Natural killer cell (primary cell): ENCODE data around the gene ABCC11. TPM values are rescaled to one million over a fixed set of nuclear protein-coding genes. Genes with fewer than 3 reads are reported as not detected.

Experiments
- ATAC-seq, 3 donors: fragments of 150-1000 bp in 2 of 3; fragments of 200-7000 bp in 1 of 3; cut with Tn5 transposase; 1 replicate in 1 of 3; 2 replicates in 2 of 3; pipeline ENCODE4 v1.10.0; 2021; ENCODE audit warnings: mild to moderate bottlenecking in 2 of 3, moderate library complexity in 2 of 3
- DNase-seq, 2 donors: peaks; one replicate each; pipeline versions ENCODE4 v3.0.0 to v3.0.0-alpha.2; 2013 to 2021; ENCODE audit warnings: mixed read lengths in 1 of 2
- H3K27ac ChIP-seq: one replicate; pipeline ENCODE4 v1.5.1; 2013; ENCODE audit warnings: mild to moderate bottlenecking, low read length
- H3K27me3 ChIP-seq: one replicate; pipeline ENCODE4 v1.6.1; 2013; ENCODE audit warnings: low read length; ENCODE audit not compliant: control insufficient read depth, insufficient read depth
- H3K36me3 ChIP-seq: one replicate; pipeline ENCODE4 v1.6.1; 2013; ENCODE audit warnings: low read length; ENCODE audit not compliant: control insufficient read depth, insufficient read depth
- H3K4me1 ChIP-seq: one replicate; pipeline ENCODE4 v1.6.1; 2013; ENCODE audit warnings: low read length; ENCODE audit not compliant: control insufficient read depth, insufficient read depth
- H3K4me3 ChIP-seq: one replicate; pipeline ENCODE4 v1.5.1; 2013; ENCODE audit warnings: low read length
- H3K9me3 ChIP-seq: one replicate; pipeline ENCODE4 v1.6.1; 2013; ENCODE audit warnings: low read length; ENCODE audit not compliant: control insufficient read depth, insufficient read depth
- H3K27ac Mint-ChIP-seq, 2 donors: one replicate each; pipeline ENCODE4 v1.8.0; 2022; ENCODE audit warnings: mild to moderate bottlenecking in 2 of 2, mixed read lengths in 2 of 2, moderate library complexity in 1 of 2
- H3K27me3 Mint-ChIP-seq, 2 donors: one replicate each; pipeline ENCODE4 v1.8.0; 2022; ENCODE audit warnings: low read depth in 2 of 2, mixed read lengths in 2 of 2
- H3K36me3 Mint-ChIP-seq: one replicate; pipeline ENCODE4 v1.8.0; 2022; ENCODE audit warnings: mixed read lengths
- H3K4me1 Mint-ChIP-seq, 2 donors: one replicate each; pipeline ENCODE4 v1.8.0; 2022; ENCODE audit warnings: mixed read lengths in 2 of 2
- H3K4me3 Mint-ChIP-seq: one replicate; pipeline ENCODE4 v1.8.0; 2022; ENCODE audit warnings: mild to moderate bottlenecking, moderate library complexity, mixed read lengths
- H3K9me3 Mint-ChIP-seq, 2 donors: one replicate each; pipeline ENCODE4 v1.8.0; 2022; ENCODE audit warnings: mixed read lengths in 2 of 2
- CTCF ChIP-seq: fragments of 200-600 bp; IDR thresholded peaks from one replicate; pipeline ENCODE4 v1.8.0; 2022; ENCODE audit warnings: antibody characterized with exemption
- WGBS: methylation state at CpG from one replicate; pipeline ENCODE4 v1.1.7; 2013; ENCODE audit warnings: missing lambda C conversion rate; ENCODE audit not compliant: insufficient coverage; 5-methylcytosine and 5-hydroxymethylcytosine counted together
- intact Hi-C: fragments of 100-400 bp; cut with micrococcal nuclease; formaldehyde crosslinking; loops from one replicate; pipeline ENCODE4 v1.14.2; 2022
- total RNA-seq, 4 donors: library from RNA; stranded (reverse); fragments of 120-200 nt in 1 of 4; gene quantifications; one replicate each; pipeline versions ENCODE4 v1.2.3 to v1.2.4, GENCODE V29; 2013 to 2022

Gene ABCC11
- total RNA-seq, 3 donors from 2014 or later (not counting 1 experiment from before 2014, with no cell fraction given), result 0.20 to 0.30 TPM; not detected in 1

- no peaks in the 10 kb centered on the region for H3K9me3 Mint-ChIP-seq
- H3K4me1 ChIP-seq, result peaks cover 6% of the 10 kb centered on the region
- intact Hi-C loops, result no loop called here
- peaks cover 36 to 48% of the 10 kb centered on the region in 2 donors for H3K4me1 Mint-ChIP-seq
- no peaks in the 10 kb centered on the region for H3K27me3 Mint-ChIP-seq
- no peak overlapping the region for H3K4me3 ChIP-seq
- no peak overlapping the region for H3K4me3 Mint-ChIP-seq
- H3K27ac Mint-ChIP-seq, result peak overlapping the region; percentile 53 to 56
- no peaks in the 10 kb centered on the region for H3K36me3 Mint-ChIP-seq
- ATAC-seq, result no peak
- 100% methylated on average over 3 of the region's 5 CpGs for WGBS
- TF ChIP-seq CTCF, result no peak
- no peaks in the 10 kb centered on the region for H3K9me3 ChIP-seq
- no peaks in the 10 kb centered on the region for H3K27me3 ChIP-seq
- DNase-seq, result no peak
- H3K36me3 ChIP-seq, result peaks cover 25% of the 10 kb centered on the region
- H3K27ac ChIP-seq, result no peak overlapping the region
Measured at GRCh38 chr16:48250520-48251278, 3.4 kb upstream of the ABCC11 start.

GRCh38 chr16:48246066-48246465, 1.3 kb downstream of the ABCC11 start:
- no peak for TF ChIP-seq CTCF
- 80% methylated on average over 2 of the region's 2 CpGs for WGBS
- ATAC-seq, result no peak
- H3K27ac Mint-ChIP-seq, result peak overlapping the region; percentile 12 to 80
- H3K27ac ChIP-seq, result no peak overlapping the region
- peaks cover 35 to 42% of the 10 kb centered on the region in 2 donors for H3K4me1 Mint-ChIP-seq
- intact Hi-C loops, result no loop called here
- H3K4me3 Mint-ChIP-seq, result peak overlapping the region; percentile 89
- DNase-seq, result no peak
- H3K4me1 ChIP-seq, result peaks cover 22% of the 10 kb centered on the region
- no peaks in the 10 kb centered on the region for H3K9me3 Mint-ChIP-seq
- H3K36me3 Mint-ChIP-seq, result no peaks in the 10 kb centered on the region
- no peaks in the 10 kb centered on the region for H3K27me3 Mint-ChIP-seq
- H3K4me3 ChIP-seq, result no peak overlapping the region
- H3K9me3 ChIP-seq, result no peaks in the 10 kb centered on the region
- no peaks in the 10 kb centered on the region for H3K27me3 ChIP-seq
- H3K36me3 ChIP-seq, result no peaks in the 10 kb centered on the region

- Mint-ChIP-seq H3K9me3 (peaks cover 0 to 3% of the 10 kb centered on the region in 2 donors), H3K4me1 (peaks cover 28 to 31% of the 10 kb centered on the region in 2 donors), H3K27me3 (no peaks in the 10 kb centered on the region), H3K4me3 (peak overlapping the region; percentile 89), H3K36me3 (no peaks in the 10 kb centered on the region), H3K27ac (peak overlapping the region; percentile 80 to 87)
- 9% methylated on average over 8 of the region's 8 CpGs for WGBS
- intact Hi-C loops, result loop anchor here (5.0 kb wide), 1 partner anchor 367 kb away; the partner anchor contains the start of gene N4BP1
- peak overlapping the region; percentile 73 for H3K4me3 ChIP-seq
- no peak for TF ChIP-seq CTCF
- H3K27me3 ChIP-seq, result no peaks in the 10 kb centered on the region
- no peak for DNase-seq
- H3K4me1 ChIP-seq, result peaks cover 22% of the 10 kb centered on the region
- no peaks in the 10 kb centered on the region for H3K36me3 ChIP-seq
- ATAC-seq, result no peak
- H3K27ac ChIP-seq, result peak overlapping the region; percentile 82
- no peaks in the 10 kb centered on the region for H3K9me3 ChIP-seq
Measured at GRCh38 chr16:48244863-48245195, 2.5 kb downstream of the ABCC11 start.
